Measurements from ENCODE around the gene ZDHHC4. TPM values are rescaled to one million over a fixed set of nuclear protein-coding genes. Genes with fewer than 3 reads are reported as not detected.

Gene ZDHHC4
- total and polyA plus RNA-seq, 2 of the 8 experiments (the other 6 are each of a cell fraction or from before 2014, with no cell fraction given): 50.2 to 171 TPM

- no peak overlapping the region for H3K14ac ChIP-seq (ENCODE audit: insufficient read length)
- no peak overlapping the region for H4K5ac ChIP-seq (ENCODE audit: insufficient read length, low read depth, low read length)
- H3K79me1 ChIP-seq (ENCODE audit: low read depth, low read length): no peaks in the 10 kb centered on the region
- H3K9me3 ChIP-seq (ENCODE audit: insufficient read depth in 2 of 2, low read depth in 1 of 2, low read length in 1 of 2): no peaks in the 10 kb centered on the region
- no peak overlapping the region for H4K91ac ChIP-seq (replicated peaks; ENCODE audit: insufficient read length, low read length)
- no peak overlapping the region for H3K4ac ChIP-seq (replicated peaks; ENCODE audit: insufficient read length, low read depth, low read length)
- H3K4me1 ChIP-seq (replicated peaks in 1 of 4; ENCODE audit: control insufficient read depth in 3 of 4, insufficient read depth in 4 of 4, low read length in 3 of 4): 0 out of 7 replicates have a peak, but pooled peaks cover 0 to 2% (median 0%) of the 10 kb centered on the region in 4 experiments
- H3K79me2 ChIP-seq (ENCODE audit: control insufficient read depth in 1 of 2, insufficient read depth in 2 of 2, low read length in 2 of 2): no peaks in the 10 kb centered on the region
- H3K23me2 ChIP-seq (ENCODE audit: low read depth, low read length): no peaks in the 10 kb centered on the region
- H2BK15ac ChIP-seq (ENCODE audit: low read length): no peak overlapping the region
- ChIA-PET POLR2A (ENCODE audit: partially characterized antibody) (interaction anchor here (0.6 kb wide), 1 partner anchor 193 kb away, joined by 4 read pairs; no protein-coding TSS in a partner anchor), CTCF (ENCODE audit: partially characterized antibody) (interaction anchor here (1.0 to 1.1 kb wide), 2 partner anchors 14 to 112 kb away, joined by 3 read pairs; no protein-coding TSS in a partner anchor)
- H3K27me3 ChIP-seq (replicated peaks in 1 of 4; ENCODE audit: control insufficient read depth in 3 of 4, extremely low read depth in 1 of 4, insufficient read depth in 3 of 4, low read length in 3 of 4): peaks cover 0 to 2% (median 0%) of the 10 kb centered on the region in 4 experiments; a peak in 1 of 7 replicates
- peaks cover 2 to 6% of the 10 kb centered on the region in 2 experiments for H4K20me1 ChIP-seq (replicated peaks in 1 of 2; ENCODE audit: control insufficient read depth in 1 of 2, insufficient read depth in 2 of 2, low read length in 2 of 2)
- H3K36me3 ChIP-seq (ENCODE audit: control insufficient read depth in 2 of 4, insufficient read depth in 4 of 4, low read length in 3 of 4): peaks cover 0 to 4% (median 2%) of the 10 kb centered on the region in 4 experiments; a peak in 3 of 8 replicates
- no peak for DNase-seq (ENCODE audit: low read depth in 1 of 2, low spot score in 2 of 2)
- H2BK120ac ChIP-seq (replicated peaks; ENCODE audit: low read depth, low read length): no peak overlapping the region
- H4K8ac ChIP-seq (ENCODE audit: extremely low read depth, insufficient read depth, low read length): peak overlapping the region; percentile 14; the same call in 1 of the 2 replicates
- no peak overlapping the region for H2AFZ ChIP-seq (ENCODE audit: low read length)
- no peak overlapping the region for H3K9ac ChIP-seq (replicated peaks in 1 of 4; ENCODE audit: extremely low read depth in 1 of 4, low read depth in 3 of 4, low read length in 3 of 4)
- 95% methylated on average over 16 of the region's 27 CpGs; no CpG with 5 or more reads in 1 of the 2 experiments for WGBS, 2 experiments (ENCODE audit: extremely low coverage in 1 of 2, insufficient coverage in 1 of 2, insufficient read length in 1 of 2, insufficient replicate concordance in 2 of 2, low coverage in 1 of 2, low lambda C conversion rate in 2 of 2, missing lambda C conversion rate in 1 of 2)
- no peak overlapping the region for H3K4me3 ChIP-seq (ENCODE audit: extremely low read depth in 1 of 4, insufficient read depth in 2 of 4, low read depth in 3 of 4, low read length in 4 of 4)
- no peak for FAIRE-seq
- no peak overlapping the region for H2BK20ac ChIP-seq (ENCODE audit: low read length)
- no peak overlapping the region for H3K23ac ChIP-seq (ENCODE audit: insufficient read length)
- H3K56ac ChIP-seq (replicated peaks; ENCODE audit: insufficient read length, low read depth, low read length): no peak overlapping the region
- no peak overlapping the region for H3K18ac ChIP-seq (ENCODE audit: extremely low read depth, low read length)
- no peak overlapping the region for H2AK5ac ChIP-seq (ENCODE audit: low read depth, low read length)
- no peak overlapping the region for H2BK12ac ChIP-seq (ENCODE audit: low read depth, low read length)
- H3K27ac ChIP-seq (ENCODE audit: low read depth, low read length): no peak overlapping the region
- H3K4me2 ChIP-seq (ENCODE audit: insufficient read depth in 1 of 2, low read depth in 2 of 2, low read length in 2 of 2): no peak overlapping the region
- H2BK5ac ChIP-seq (ENCODE audit: low read depth, low read length): no peak overlapping the region; the same call in 1 of the 2 replicates
- TF ChIP-seq CTBP2 (IDR thresholded peaks at IDR 0.05; ENCODE audit: borderline replicate concordance, insufficient read depth, insufficient read length, low read length): no peak
- no peak for TF ChIP-seq RAD21 (IDR thresholded peaks at IDR 0.05 in 1 of 2, conservative IDR thresholded peaks at IDR 0.05 in 1 of 2; ENCODE audit: low read depth in 2 of 2, low read length in 2 of 2)
- no peak for TF ChIP-seq HDAC2 (IDR thresholded peaks at IDR 0.05; ENCODE audit: borderline replicate concordance in 1 of 2, low read depth in 2 of 2, low read length in 2 of 2)
- no peak for TF ChIP-seq RFX5 (IDR thresholded peaks at IDR 0.05; ENCODE audit: borderline replicate concordance, low read depth, low read length)
- TF ChIP-seq ASH2L (IDR thresholded peaks at IDR 0.05; ENCODE audit: low read length): no peak
- TF ChIP-seq, protein P1, sequence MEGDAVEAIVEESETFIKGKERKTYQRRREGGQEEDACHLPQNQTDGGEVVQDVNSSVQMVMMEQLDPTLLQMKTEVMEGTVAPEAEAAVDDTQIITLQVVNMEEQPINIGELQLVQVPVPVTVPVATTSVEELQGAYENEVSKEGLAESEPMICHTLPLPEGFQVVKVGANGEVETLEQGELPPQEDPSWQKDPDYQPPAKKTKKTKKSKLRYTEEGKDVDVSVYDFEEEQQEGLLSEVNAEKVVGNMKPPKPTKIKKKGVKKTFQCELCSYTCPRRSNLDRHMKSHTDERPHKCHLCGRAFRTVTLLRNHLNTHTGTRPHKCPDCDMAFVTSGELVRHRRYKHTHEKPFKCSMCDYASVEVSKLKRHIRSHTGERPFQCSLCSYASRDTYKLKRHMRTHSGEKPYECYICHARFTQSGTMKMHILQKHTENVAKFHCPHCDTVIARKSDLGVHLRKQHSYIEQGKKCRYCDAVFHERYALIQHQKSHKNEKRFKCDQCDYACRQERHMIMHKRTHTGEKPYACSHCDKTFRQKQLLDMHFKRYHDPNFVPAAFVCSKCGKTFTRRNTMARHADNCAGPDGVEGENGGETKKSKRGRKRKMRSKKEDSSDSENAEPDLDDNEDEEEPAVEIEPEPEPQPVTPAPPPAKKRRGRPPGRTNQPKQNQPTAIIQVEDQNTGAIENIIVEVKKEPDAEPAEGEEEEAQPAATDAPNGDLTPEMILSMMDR (IDR thresholded peaks at IDR 0.05; ENCODE audit: control extremely low read depth in 1 of 3, insufficient read depth in 1 of 3, low read depth in 1 of 3, low read length in 3 of 3): no peak
- TF ChIP-seq POLR2A (IDR thresholded peaks at IDR 0.05; ENCODE audit: control extremely low read depth in 1 of 2, low read depth in 2 of 2, low read length in 2 of 2): no peak
- no peak for TF ChIP-seq SP4 (IDR thresholded peaks at IDR 0.05; ENCODE audit: low read length)
- TF ChIP-seq, protein P2, sequence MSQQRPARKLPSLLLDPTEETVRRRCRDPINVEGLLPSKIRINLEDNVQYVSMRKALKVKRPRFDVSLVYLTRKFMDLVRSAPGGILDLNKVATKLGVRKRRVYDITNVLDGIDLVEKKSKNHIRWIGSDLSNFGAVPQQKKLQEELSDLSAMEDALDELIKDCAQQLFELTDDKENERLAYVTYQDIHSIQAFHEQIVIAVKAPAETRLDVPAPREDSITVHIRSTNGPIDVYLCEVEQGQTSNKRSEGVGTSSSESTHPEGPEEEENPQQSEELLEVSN (IDR thresholded peaks at IDR 0.05): no peak
- no peak for TF ChIP-seq NRF1 (IDR thresholded peaks at IDR 0.05; ENCODE audit: low read depth, low read length)
Measured at GRCh38 chr7:6608081-6608480, 30.8 kb downstream of the ZDHHC4 start.

All from H1 (cell line).